ENCODE results near the gene TERF2IP.

Gene TERF2IP

DNA sequence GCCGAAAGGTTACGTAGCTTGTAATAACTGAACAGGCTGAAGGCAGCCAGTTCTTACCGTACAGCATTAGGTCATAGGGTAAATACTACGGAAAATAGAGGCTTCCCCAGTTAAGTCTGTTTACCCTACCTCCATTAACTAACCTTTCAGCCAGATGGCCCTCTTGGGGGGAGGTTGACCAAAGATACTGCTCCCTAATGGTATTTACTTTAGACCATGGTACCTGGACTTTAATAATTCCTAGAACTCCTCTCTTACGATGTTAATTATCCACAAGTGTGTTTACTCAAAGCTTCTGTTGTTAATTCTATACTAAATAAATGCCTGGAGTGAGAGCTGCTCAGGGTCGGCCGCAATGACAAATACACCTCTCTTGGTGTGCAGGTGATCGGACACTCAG lies 14.7 kb upstream of the TERF2IP start:
- H3K9me3 ChIP-seq (ENCODE audit: control insufficient read depth in 5 of 5, low read length in 5 of 5) = no peaks in the 10 kb centered on the region
- H3K4me3 ChIP-seq (ENCODE audit: low read depth in 1 of 5, low read length in 5 of 5) = no peak overlapping the region
- peaks cover 41 to 92% (median 89%) of the 10 kb centered on the region in 5 donors for H3K36me3 ChIP-seq (ENCODE audit: control insufficient read depth in 5 of 5, insufficient read depth in 5 of 5, low read length in 5 of 5)
- H3K9ac ChIP-seq (ENCODE audit: low read length in 5 of 5) = no peak overlapping the region
- H3K27ac ChIP-seq (ENCODE audit: low read depth, low read length) = no peak overlapping the region
- H3K27me3 ChIP-seq (ENCODE audit: control insufficient read depth in 5 of 5, insufficient read depth in 4 of 5, low read length in 5 of 5) = no peaks in the 10 kb centered on the region
- H3K4me1 ChIP-seq (ENCODE audit: control insufficient read depth in 5 of 5, insufficient read depth in 5 of 5, low read length in 5 of 5) = peaks cover 0 to 10% (median 0%) of the 10 kb centered on the region in 5 donors

- no peaks in the 10 kb centered on the region for H3K9me3 ChIP-seq (ENCODE audit: control insufficient read depth in 5 of 5, low read length in 5 of 5)
- H3K27ac ChIP-seq (ENCODE audit: low read depth, low read length) = no peak overlapping the region
- H3K36me3 ChIP-seq (ENCODE audit: control insufficient read depth in 5 of 5, insufficient read depth in 5 of 5, low read length in 5 of 5) = peaks cover 44 to 88% (median 78%) of the 10 kb centered on the region in 5 donors
- H3K27me3 ChIP-seq (ENCODE audit: control insufficient read depth in 5 of 5, insufficient read depth in 4 of 5, low read length in 5 of 5) = no peaks in the 10 kb centered on the region
- H3K9ac ChIP-seq (ENCODE audit: low read length in 5 of 5) = no peak overlapping the region
- H3K4me1 ChIP-seq (ENCODE audit: control insufficient read depth in 5 of 5, insufficient read depth in 5 of 5, low read length in 5 of 5) = no peaks in the 10 kb centered on the region
- H3K4me3 ChIP-seq (ENCODE audit: low read depth in 1 of 5, low read length in 5 of 5) = no peak overlapping the region
Measured at GRCh38 chr16:75635036-75635435, 12.5 kb upstream of the TERF2IP start.

GRCh38 chr16:75640598-75640997 lies 7.0 kb upstream of the TERF2IP start:
- Histone ChIP-seq H3K9me3 (ENCODE audit: control insufficient read depth in 5 of 5, low read length in 5 of 5) (no peaks in the 10 kb centered on the region), H3K36me3 (ENCODE audit: control insufficient read depth in 5 of 5, insufficient read depth in 5 of 5, low read length in 5 of 5) (peaks cover 39 to 69% (median 57%) of the 10 kb centered on the region in 5 donors), H3K4me3 (ENCODE audit: low read depth in 1 of 5, low read length in 5 of 5) (no peak overlapping the region), H3K9ac (ENCODE audit: low read length in 5 of 5) (no peak overlapping the region), H3K27me3 (ENCODE audit: control insufficient read depth in 5 of 5, insufficient read depth in 4 of 5, low read length in 5 of 5) (no peaks in the 10 kb centered on the region), H3K27ac (ENCODE audit: low read depth, low read length) (no peak overlapping the region), H3K4me1 (ENCODE audit: control insufficient read depth in 5 of 5, insufficient read depth in 5 of 5, low read length in 5 of 5) (peaks cover 2 to 19% (median 13%) of the 10 kb centered on the region in 5 donors)

GRCh38 chr16:75644240-75645012 lies 3.1 kb upstream of the TERF2IP start:
- Histone ChIP-seq H3K9me3 (ENCODE audit: control insufficient read depth in 5 of 5, low read length in 5 of 5) (no peaks in the 10 kb centered on the region), H3K36me3 (ENCODE audit: control insufficient read depth in 5 of 5, insufficient read depth in 5 of 5, low read length in 5 of 5) (peaks cover 23 to 40% (median 35%) of the 10 kb centered on the region in 5 donors), H3K27ac (ENCODE audit: low read depth, low read length) (peak overlapping the region; percentile 24), H3K4me3 (ENCODE audit: low read depth in 1 of 5, low read length in 5 of 5) (no peak overlapping the region), H3K9ac (ENCODE audit: low read length in 5 of 5) (peak overlapping the region in 1 of 5 donors; percentile 28), H3K27me3 (ENCODE audit: control insufficient read depth in 5 of 5, insufficient read depth in 4 of 5, low read length in 5 of 5) (no peaks in the 10 kb centered on the region), H3K4me1 (ENCODE audit: control insufficient read depth in 5 of 5, insufficient read depth in 5 of 5, low read length in 5 of 5) (peaks cover 7 to 39% (median 30%) of the 10 kb centered on the region in 5 donors)

GRCh38 chr16:75647112-75647491 lies 471 bp upstream of the TERF2IP start:
- H3K36me3 ChIP-seq (ENCODE audit: control insufficient read depth in 5 of 5, insufficient read depth in 5 of 5, low read length in 5 of 5) = peaks cover 13 to 15% (median 14%) of the 10 kb centered on the region in 5 donors
- peak overlapping the region; percentile 88 for H3K27ac ChIP-seq (ENCODE audit: low read depth, low read length)
- peak overlapping the region; percentile 87 to 99 (median 96) for H3K9ac ChIP-seq (ENCODE audit: low read length in 5 of 5)
- H3K4me3 ChIP-seq (ENCODE audit: low read depth in 1 of 5, low read length in 5 of 5) = peak overlapping the region; percentile 90 to 100 (median 96)
- H3K9me3 ChIP-seq (ENCODE audit: control insufficient read depth in 5 of 5, low read length in 5 of 5) = no peaks in the 10 kb centered on the region
- no peaks in the 10 kb centered on the region for H3K27me3 ChIP-seq (ENCODE audit: control insufficient read depth in 5 of 5, insufficient read depth in 4 of 5, low read length in 5 of 5)
- peaks cover 9 to 63% (median 57%) of the 10 kb centered on the region in 5 donors for H3K4me1 ChIP-seq (ENCODE audit: control insufficient read depth in 5 of 5, insufficient read depth in 5 of 5, low read length in 5 of 5)

- peaks cover 8 to 9% (median 9%) of the 10 kb centered on the region in 5 donors for H3K36me3 ChIP-seq (ENCODE audit: control insufficient read depth in 5 of 5, insufficient read depth in 5 of 5, low read length in 5 of 5)
- peak overlapping the region; percentile 94 to 100 (median 96) for H3K4me3 ChIP-seq (ENCODE audit: low read depth in 1 of 5, low read length in 5 of 5)
- H3K9me3 ChIP-seq (ENCODE audit: control insufficient read depth in 5 of 5, low read length in 5 of 5) = no peaks in the 10 kb centered on the region
- H3K27me3 ChIP-seq (ENCODE audit: control insufficient read depth in 5 of 5, insufficient read depth in 4 of 5, low read length in 5 of 5) = no peaks in the 10 kb centered on the region
- H3K9ac ChIP-seq (ENCODE audit: low read length in 5 of 5) = peak overlapping the region; percentile 81 to 99 (median 96)
- H3K4me1 ChIP-seq (ENCODE audit: control insufficient read depth in 5 of 5, insufficient read depth in 5 of 5, low read length in 5 of 5) = peaks cover 9 to 74% (median 70%) of the 10 kb centered on the region in 5 donors
- H3K27ac ChIP-seq (ENCODE audit: low read depth, low read length) = peak overlapping the region; percentile 88
Measured at GRCh38 chr16:75648265-75649076, 898 bp downstream of the TERF2IP start.

DNA sequence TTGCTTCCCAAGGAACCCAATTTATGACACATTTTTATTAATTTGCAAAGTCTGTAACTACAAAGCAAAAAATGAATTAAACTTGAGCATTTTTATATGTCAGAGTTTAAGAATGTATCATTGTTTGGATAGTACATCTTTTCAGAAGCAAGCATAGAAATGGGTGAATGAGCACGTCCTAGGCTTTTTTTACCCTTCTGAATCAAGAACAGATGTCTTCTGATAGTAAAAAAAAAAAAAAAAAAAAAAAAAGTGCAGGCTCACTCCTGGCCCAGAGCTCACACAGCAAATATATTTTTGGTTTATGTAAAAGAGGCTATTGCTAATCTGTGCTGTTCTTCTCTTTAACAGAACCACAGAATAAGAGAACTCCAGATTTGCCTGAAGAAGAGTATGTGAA lies 6.3 kb downstream of the TERF2IP start:
- H3K4me3 ChIP-seq (ENCODE audit: low read depth in 1 of 5, low read length in 5 of 5) = no peak overlapping the region
- no peaks in the 10 kb centered on the region for H3K27me3 ChIP-seq (ENCODE audit: control insufficient read depth in 5 of 5, insufficient read depth in 4 of 5, low read length in 5 of 5)
- H3K4me1 ChIP-seq (ENCODE audit: control insufficient read depth in 5 of 5, insufficient read depth in 5 of 5, low read length in 5 of 5) = peaks cover 2 to 48% (median 44%) of the 10 kb centered on the region in 5 donors
- no peak overlapping the region for H3K27ac ChIP-seq (ENCODE audit: low read depth, low read length)
- peaks cover 28 to 48% (median 44%) of the 10 kb centered on the region in 5 donors for H3K36me3 ChIP-seq (ENCODE audit: control insufficient read depth in 5 of 5, insufficient read depth in 5 of 5, low read length in 5 of 5)
- no peak overlapping the region for H3K9ac ChIP-seq (ENCODE audit: low read length in 5 of 5)
- H3K9me3 ChIP-seq (ENCODE audit: control insufficient read depth in 5 of 5, low read length in 5 of 5) = no peaks in the 10 kb centered on the region

- Histone ChIP-seq H3K4me1 (ENCODE audit: control insufficient read depth in 5 of 5, insufficient read depth in 5 of 5, low read length in 5 of 5) (peaks cover 0 to 35% (median 22%) of the 10 kb centered on the region in 5 donors), H3K9me3 (ENCODE audit: control insufficient read depth in 5 of 5, low read length in 5 of 5) (no peaks in the 10 kb centered on the region), H3K27me3 (ENCODE audit: control insufficient read depth in 5 of 5, insufficient read depth in 4 of 5, low read length in 5 of 5) (no peaks in the 10 kb centered on the region), H3K9ac (ENCODE audit: low read length in 5 of 5) (no peak overlapping the region), H3K36me3 (ENCODE audit: control insufficient read depth in 5 of 5, insufficient read depth in 5 of 5, low read length in 5 of 5) (peaks cover 28 to 55% (median 47%) of the 10 kb centered on the region in 5 donors), H3K4me3 (ENCODE audit: low read depth in 1 of 5, low read length in 5 of 5) (no peak overlapping the region), H3K27ac (ENCODE audit: low read depth, low read length) (no peak overlapping the region)
Measured at GRCh38 chr16:75658175-75658574, 10.6 kb downstream of the TERF2IP start.

DNA sequence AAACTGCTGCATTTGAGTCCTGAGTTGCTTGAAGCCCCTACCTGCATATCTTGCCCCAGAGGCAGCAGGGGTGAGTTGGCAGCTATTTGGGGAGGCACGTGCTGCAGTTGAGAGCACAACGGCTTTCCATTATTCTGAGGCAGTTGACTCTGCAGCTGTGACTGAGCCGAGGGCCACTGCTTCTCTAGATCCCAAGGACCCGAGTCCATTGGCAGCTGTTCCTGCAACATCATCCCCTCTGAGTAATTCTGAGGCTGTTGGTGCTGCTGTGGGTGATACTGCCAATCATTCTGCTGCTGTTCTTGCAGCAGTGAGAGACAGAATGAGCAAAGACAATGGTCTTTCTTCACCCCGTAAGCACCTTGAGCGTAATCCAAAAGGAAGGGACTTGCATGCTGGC lies 12.7 kb downstream of the TERF2IP start:
- no peak overlapping the region for H3K4me3 ChIP-seq (ENCODE audit: low read depth in 1 of 5, low read length in 5 of 5)
- peaks cover 0 to 26% (median 17%) of the 10 kb centered on the region in 5 donors for H3K4me1 ChIP-seq (ENCODE audit: control insufficient read depth in 5 of 5, insufficient read depth in 5 of 5, low read length in 5 of 5)
- no peaks in the 10 kb centered on the region for H3K9me3 ChIP-seq (ENCODE audit: control insufficient read depth in 5 of 5, low read length in 5 of 5)
- no peak overlapping the region for H3K27ac ChIP-seq (ENCODE audit: low read depth, low read length)
- H3K9ac ChIP-seq (ENCODE audit: low read length in 5 of 5) = no peak overlapping the region
- H3K27me3 ChIP-seq (ENCODE audit: control insufficient read depth in 5 of 5, insufficient read depth in 4 of 5, low read length in 5 of 5) = no peaks in the 10 kb centered on the region
- peaks cover 25 to 43% (median 36%) of the 10 kb centered on the region in 5 donors for H3K36me3 ChIP-seq (ENCODE audit: control insufficient read depth in 5 of 5, insufficient read depth in 5 of 5, low read length in 5 of 5)
